SJSA1 (cell line): Measurements from ENCODE around the gene NFYA. TPM values are rescaled to one million over a fixed set of nuclear protein-coding genes. Genes with fewer than 3 reads are reported as not detected.

ENCODE experiments used
- DNase-seq, 2 experiments: peaks; one replicate each; pipeline ENCODE4 v3.0.0-alpha.2; 2015 to 2020; ENCODE audit warnings: low spot score in 2 of 2, low read depth in 1 of 2
- H3K27ac ChIP-seq: fragments of 250-450 bp; sonication (Bioruptor Pico); 2 replicates; pipeline ENCODE4 v1.5.1; 2020; ENCODE audit warnings: mild to moderate bottlenecking, moderate library complexity
- H3K27me3 ChIP-seq: fragments of 250-450 bp; sonication (Bioruptor Pico); replicated peaks from 2 replicates; pipeline ENCODE4 v1.5.1; 2020; ENCODE audit warnings: mild to moderate bottlenecking, moderate library complexity
- H3K36me3 ChIP-seq: fragments of 250-450 bp; sonication (Bioruptor Pico); 2 replicates; pipeline ENCODE4 v1.5.1; 2020; ENCODE audit warnings: mild to moderate bottlenecking
- H3K4me1 ChIP-seq: fragments of 250-450 bp; sonication (Bioruptor Pico); replicated peaks from 2 replicates; pipeline ENCODE4 v1.6.1; 2021; ENCODE audit warnings: mild to moderate bottlenecking
- H3K4me3 ChIP-seq: fragments of 250-450 bp; sonication (Bioruptor Pico); 2 replicates; pipeline ENCODE4 v1.5.1; 2020; ENCODE audit warnings: mild to moderate bottlenecking
- H3K9me3 ChIP-seq: fragments of 250-450 bp; sonication (Bioruptor Pico); replicated peaks from 2 replicates; pipeline ENCODE4 v1.5.1; 2020; ENCODE audit warnings: mild to moderate bottlenecking
- total RNA-seq: library from RNA; depleted of rRNA; stranded (reverse); fragments of >200 nt; shearing (Covaris generic); gene quantifications from 2 replicates; pipeline ENCODE4 v1.2.3, GENCODE V29; 2014

Gene NFYA
- total RNA-seq, 1 experiment from 2014 or later: 14.9 TPM

- H3K36me3 ChIP-seq: no peaks in the 10 kb centered on the region
- peak in 1 of 2 experiments; percentile 35 for DNase-seq
- H3K9me3 ChIP-seq: no peaks in the 10 kb centered on the region
- H3K4me3 ChIP-seq: no peak within 1 kb of the TSS
- no peaks in the 10 kb centered on the region for H3K27me3 ChIP-seq
- peaks cover 5% of the 10 kb centered on the region; the same call in 1 of the 2 replicates for H3K4me1 ChIP-seq
- no peak within 1 kb of the TSS for H3K27ac ChIP-seq
These were observed 33.4 kb upstream of the NFYA start, which contains the start of gene UNC5CL for GRCh38 chr6:41039060-41039998. TSS of gene UNC5CL (minus strand) at chr6:41039221. CDS start at chr6:41035074, 4,147 bp downstream.

GRCh38 chr6:41040101-41040939, 32.5 kb upstream of the NFYA start:
- Histone ChIP-seq H3K4me1 (peaks cover 5% of the 10 kb centered on the region; the same call in 1 of the 2 replicates), H3K4me3 (no peak overlapping the region), H3K27me3 (no peaks in the 10 kb centered on the region), H3K36me3 (no peaks in the 10 kb centered on the region), H3K9me3 (no peaks in the 10 kb centered on the region), H3K27ac (no peak overlapping the region)
- DNase-seq: no peak

GRCh38 chr6:41040940-41041536, 31.7 kb upstream of the NFYA start:
- Histone ChIP-seq H3K36me3 (no peaks in the 10 kb centered on the region), H3K9me3 (no peaks in the 10 kb centered on the region), H3K4me1 (peaks cover 5% of the 10 kb centered on the region; the same call in 1 of the 2 replicates), H3K4me3 (no peak overlapping the region), H3K27me3 (no peaks in the 10 kb centered on the region), H3K27ac (no peak overlapping the region)
- no peak for DNase-seq

GRCh38 chr6:41042226-41043055, 30.3 kb upstream of the NFYA start, which contains the start of gene TSPO2:
TSS of gene TSPO2 (plus strand) at chr6:41042467. CDS start at chr6:41042986, 519 bp downstream.
- no peak within 1 kb of the TSS for H3K27ac ChIP-seq
- no peak within 1 kb of the TSS for H3K4me3 ChIP-seq
- H3K4me1 ChIP-seq: peaks cover 5% of the 10 kb centered on the region; the same call in 1 of the 2 replicates
- no peaks in the 10 kb centered on the region for H3K36me3 ChIP-seq
- no peaks in the 10 kb centered on the region for H3K27me3 ChIP-seq
- no peak for DNase-seq
- no peaks in the 10 kb centered on the region for H3K9me3 ChIP-seq

GRCh38 chr6:41043151-41043550, 29.6 kb upstream of the NFYA start:
- H3K4me3 ChIP-seq: no peak overlapping the region
- no peak overlapping the region for H3K27ac ChIP-seq
- no peak for DNase-seq
- no peaks in the 10 kb centered on the region for H3K9me3 ChIP-seq
- no peaks in the 10 kb centered on the region for H3K27me3 ChIP-seq
- H3K4me1 ChIP-seq: peaks cover 5% of the 10 kb centered on the region; the same call in 1 of the 2 replicates
- no peaks in the 10 kb centered on the region for H3K36me3 ChIP-seq

GRCh38 chr6:41045664-41046063, 27.1 kb upstream of the NFYA start:
- Histone ChIP-seq H3K9me3 (no peaks in the 10 kb centered on the region), H3K4me1 (peaks cover 3% of the 10 kb centered on the region; the same call in 1 of the 2 replicates), H3K27me3 (no peaks in the 10 kb centered on the region), H3K36me3 (no peaks in the 10 kb centered on the region), H3K27ac (no peak overlapping the region), H3K4me3 (no peak overlapping the region)
- DNase-seq: no peak

- no peaks in the 10 kb centered on the region for H3K4me1 ChIP-seq
- DNase-seq: no peak
- H3K27ac ChIP-seq: no peak overlapping the region
- no peak overlapping the region for H3K4me3 ChIP-seq
- no peaks in the 10 kb centered on the region for H3K9me3 ChIP-seq
- H3K27me3 ChIP-seq: no peaks in the 10 kb centered on the region
- no peaks in the 10 kb centered on the region for H3K36me3 ChIP-seq
These were observed 26.7 kb upstream of the NFYA start for GRCh38 chr6:41046084-41046483.

GRCh38 chr6:41047306-41047705, 25.5 kb upstream of the NFYA start:
- Histone ChIP-seq H3K27ac (no peak overlapping the region), H3K4me3 (no peak overlapping the region), H3K9me3 (no peaks in the 10 kb centered on the region), H3K4me1 (no peaks in the 10 kb centered on the region), H3K27me3 (no peaks in the 10 kb centered on the region), H3K36me3 (no peaks in the 10 kb centered on the region)
- DNase-seq: no peak

- Histone ChIP-seq H3K27ac (no peak overlapping the region), H3K4me1 (no peaks in the 10 kb centered on the region), H3K27me3 (no peaks in the 10 kb centered on the region), H3K4me3 (no peak overlapping the region), H3K9me3 (no peaks in the 10 kb centered on the region), H3K36me3 (no peaks in the 10 kb centered on the region)
- no peak for DNase-seq
These were observed 24.7 kb upstream of the NFYA start for GRCh38 chr6:41047745-41048732.

GRCh38 chr6:41049521-41049920, 23.3 kb upstream of the NFYA start:
- no peak overlapping the region for H3K27ac ChIP-seq
- H3K27me3 ChIP-seq: no peaks in the 10 kb centered on the region
- DNase-seq: no peak

GRCh38 chr6:41049955-41050354, 22.8 kb upstream of the NFYA start:
- Histone ChIP-seq H3K9me3 (no peaks in the 10 kb centered on the region), H3K36me3 (no peaks in the 10 kb centered on the region), H3K4me3 (no peak overlapping the region), H3K27ac (no peak overlapping the region), H3K27me3 (no peaks in the 10 kb centered on the region), H3K4me1 (no peaks in the 10 kb centered on the region)
- DNase-seq: no peak

More at GRCh38 chr6:41049521-41049920, 23.3 kb upstream of the NFYA start:
- no peak overlapping the region for H3K4me3 ChIP-seq
- no peaks in the 10 kb centered on the region for H3K9me3 ChIP-seq
- no peaks in the 10 kb centered on the region for H3K4me1 ChIP-seq
- no peaks in the 10 kb centered on the region for H3K36me3 ChIP-seq

GRCh38 chr6:41050536-41050935, 22.2 kb upstream of the NFYA start:
- Histone ChIP-seq H3K4me1 (no peaks in the 10 kb centered on the region), H3K27me3 (no peaks in the 10 kb centered on the region), H3K27ac (no peak overlapping the region), H3K4me3 (no peak overlapping the region), H3K9me3 (no peaks in the 10 kb centered on the region), H3K36me3 (no peaks in the 10 kb centered on the region)
- DNase-seq: no peak
